Muscle of back (tissue), 11 donors: ENCODE measurements around the gene RIPOR3. TPM values are rescaled to one million over a fixed set of nuclear protein-coding genes. Genes with fewer than 3 reads are reported as not detected.
"Not testable (repeated sequence)": the region's sequence is repeated elsewhere in the genome, so short reads cannot be mapped to it uniquely, and the experiment has no call there.

ENCODE experiments used
- DNase-seq, 3 donors: peaks; one replicate each; pipeline versions ENCODE4 v3.0.0 to v3.0.0-alpha.2; 2013
- polyA plus RNA-seq, 10 donors: library from polyadenylated mRNA; unstranded; fragments of 120-200 nt; gene quantifications; one replicate each; pipeline ENCODE4 v1.2.1, GENCODE V29; 2013; ENCODE audit not compliant: insufficient read length in 10 of 10

RIPOR3 gene
- polyA plus RNA-seq, 10 donors: 3.1 to 15.6 (median 8.6) TPM

DNA sequence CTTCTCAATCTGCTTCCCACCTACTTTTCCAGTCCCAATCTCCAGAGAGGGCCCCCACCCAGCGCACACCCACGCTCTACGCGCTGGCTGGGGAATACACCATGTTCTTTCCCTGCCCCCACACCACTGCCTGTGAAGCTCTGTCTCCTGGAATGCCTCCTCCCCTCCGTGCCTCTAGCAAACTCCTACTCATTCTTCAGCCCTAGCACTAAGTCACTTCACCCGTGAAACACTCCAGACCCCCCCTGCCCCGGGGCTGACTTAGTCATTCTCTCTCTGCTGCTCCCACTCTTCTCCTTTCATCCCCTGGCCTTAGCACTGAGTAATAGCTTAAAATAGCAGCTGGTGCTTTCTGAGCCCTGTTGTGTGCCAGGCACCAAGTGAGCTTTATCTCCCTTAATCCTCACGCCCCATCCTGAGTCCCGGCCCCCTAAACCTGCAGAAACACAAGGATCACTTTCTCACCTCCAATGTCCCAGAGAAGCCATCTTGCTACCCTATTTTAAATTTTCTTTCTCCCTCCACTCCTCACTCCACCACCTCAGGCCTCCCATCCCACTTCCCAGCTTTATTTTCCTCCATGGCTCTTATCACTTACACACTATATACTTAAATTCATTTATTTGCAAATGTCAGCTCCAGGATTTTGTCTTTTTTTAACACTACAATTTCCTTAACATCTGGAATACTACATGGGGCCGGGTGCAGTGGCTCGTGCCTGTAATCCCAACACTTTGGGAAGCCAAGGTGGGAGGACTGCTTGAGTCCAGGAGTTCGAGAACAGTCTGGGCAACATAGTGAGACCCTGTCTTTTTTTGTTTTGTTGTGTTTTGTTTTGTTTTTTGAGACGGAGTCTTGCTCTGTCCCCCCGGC lies 33.7 kb upstream of the RIPOR3 start:
- DNase-seq: peak; percentile 26 to 81 (median 64)

GRCh38 chr20:50724112-50724725 lies 32.9 kb upstream of the RIPOR3 start:
- no peak for DNase-seq

- no peak for DNase-seq
Measured at GRCh38 chr20:50723672-50724071, 32.3 kb upstream of the RIPOR3 start.

GRCh38 chr20:50722424-50723155 lies 31.2 kb upstream of the RIPOR3 start:
- DNase-seq: no peak

DNA sequence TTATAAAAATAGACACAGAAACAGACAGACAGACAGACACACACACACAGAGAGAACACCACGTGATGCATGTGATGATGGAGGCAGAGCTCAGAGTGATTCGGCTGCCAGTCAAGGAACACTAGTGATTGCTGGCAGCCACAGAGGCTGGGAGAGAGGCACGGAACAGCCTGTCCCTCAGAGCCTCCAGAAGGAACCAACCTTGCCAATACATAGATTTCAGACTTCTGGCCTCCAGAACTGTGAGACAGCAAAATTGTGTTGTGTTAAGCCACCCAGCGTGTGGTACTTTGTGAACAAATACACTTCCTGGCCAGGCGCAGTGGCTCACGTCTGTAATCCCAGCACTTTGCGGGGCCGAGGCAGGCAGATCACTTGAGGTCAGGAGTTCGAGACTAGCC lies 30.5 kb upstream of the RIPOR3 start:
- no peak for DNase-seq

- DNase-seq: no peak
Measured at GRCh38 chr20:50720582-50720981, 29.2 kb upstream of the RIPOR3 start.

- DNase-seq: no peak
Measured at GRCh38 chr20:50720026-50720425, 28.7 kb upstream of the RIPOR3 start.

DNA sequence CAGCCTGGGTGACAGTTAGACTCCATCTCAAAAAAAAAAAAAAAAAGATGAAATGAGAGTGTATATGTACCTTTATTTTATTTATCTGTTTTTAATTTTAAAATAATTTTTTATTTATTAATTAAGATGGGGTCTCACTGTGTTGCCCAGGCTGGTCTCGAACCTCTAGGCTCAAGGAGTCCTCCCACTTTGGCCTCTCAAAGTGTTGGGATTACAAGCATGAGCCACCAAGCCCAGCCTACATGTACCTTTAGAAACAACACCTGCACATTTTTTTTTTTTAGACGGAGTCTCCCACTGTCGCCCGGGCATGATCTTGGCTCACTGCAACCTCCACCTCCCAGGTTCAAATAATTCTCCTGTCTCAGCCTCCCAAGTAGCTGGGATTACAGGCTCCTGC lies 28.0 kb upstream of the RIPOR3 start:
- DNase-seq: no peak

- no peak for DNase-seq
Measured at GRCh38 chr20:50717974-50718761, 26.8 kb upstream of the RIPOR3 start.

GRCh38 chr20:50717312-50717711 lies 26.0 kb upstream of the RIPOR3 start:
- no peak for DNase-seq

DNA sequence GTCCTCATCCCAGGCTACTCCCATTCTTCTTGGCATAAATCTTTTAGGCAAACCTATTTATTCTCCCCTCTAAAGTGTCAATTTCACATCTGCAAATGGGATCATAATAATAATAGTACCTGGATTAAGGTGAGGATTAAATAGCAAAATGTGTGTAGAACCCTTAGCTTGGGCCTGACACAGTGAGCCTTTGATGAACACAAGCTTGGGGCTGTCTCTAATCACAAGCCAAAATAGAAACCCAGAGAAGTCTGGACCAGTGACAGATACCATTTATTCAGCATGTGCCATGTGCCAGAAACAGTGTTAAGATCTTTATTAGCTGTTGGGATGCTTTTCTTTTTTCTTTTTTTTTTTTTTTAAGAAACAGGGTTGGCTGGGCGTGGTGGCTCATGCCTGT lies 25.2 kb upstream of the RIPOR3 start:
- DNase-seq: no peak

DNA sequence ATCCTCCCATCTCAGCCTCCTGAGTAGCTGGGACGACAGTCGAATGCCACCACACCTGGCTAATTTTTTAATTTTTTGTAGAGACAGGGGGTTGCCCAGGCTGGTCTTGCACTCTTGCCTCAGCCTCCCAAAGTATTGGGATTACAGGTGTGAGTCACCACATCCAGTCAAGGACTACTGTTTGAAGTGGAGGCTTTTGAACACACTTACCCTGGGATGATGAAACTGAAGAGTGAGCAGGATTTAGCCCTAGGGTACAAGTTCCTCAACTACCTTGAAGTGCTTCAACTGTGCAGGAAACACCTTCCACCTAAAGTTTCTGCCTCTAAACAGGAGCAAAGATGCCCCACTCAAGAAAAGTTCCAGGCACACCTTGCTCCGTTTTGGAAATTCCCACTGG lies 24.4 kb upstream of the RIPOR3 start:
- no peak for DNase-seq

- not testable (repeated sequence) for DNase-seq
Measured at GRCh38 chr20:50714426-50714825, 23.1 kb upstream of the RIPOR3 start.

GRCh38 chr20:50713657-50714101 lies 22.3 kb upstream of the RIPOR3 start:
- DNase-seq: peak in 1 of 3 donors; percentile 60

- no peak for DNase-seq
Measured at GRCh38 chr20:50712771-50713656, 21.7 kb upstream of the RIPOR3 start.

GRCh38 chr20:50711113-50711825 lies 19.9 kb upstream of the RIPOR3 start:
- DNase-seq: no peak

DNA sequence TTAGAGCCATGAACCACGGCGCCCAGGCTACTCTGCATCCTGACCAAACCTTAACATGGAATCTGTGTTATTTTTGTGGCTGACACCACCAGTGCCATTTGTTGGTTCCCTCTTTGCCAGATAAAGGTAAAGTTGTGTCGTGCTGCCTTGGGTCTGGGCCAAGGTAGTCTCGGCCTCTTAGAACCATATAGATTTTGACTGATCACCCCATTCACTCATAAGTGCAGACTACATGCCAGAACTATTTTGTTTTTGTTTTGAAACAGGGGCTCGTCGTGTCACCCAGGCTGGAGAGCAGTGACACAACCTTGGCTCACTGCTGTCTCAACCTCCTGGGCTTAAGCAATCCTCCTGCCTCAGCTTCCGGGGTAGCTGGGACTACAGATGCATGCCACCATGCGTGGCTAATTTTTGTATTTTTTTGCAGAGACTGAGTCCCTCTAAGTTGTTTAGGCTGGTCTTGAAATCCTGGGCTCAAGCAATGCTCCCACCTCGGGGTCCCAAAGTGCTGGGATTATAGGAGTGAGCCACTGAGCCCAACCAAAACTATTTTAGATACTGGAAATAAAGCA lies 19.2 kb upstream of the RIPOR3 start:
- no peak for DNase-seq

GRCh38 chr20:50709636-50709973 lies 18.3 kb upstream of the RIPOR3 start:
- DNase-seq: no peak

- DNase-seq: peak; percentile 76 to 82 (median 78)
Measured at GRCh38 chr20:50708845-50709635, 17.7 kb upstream of the RIPOR3 start.
